Measurements from ENCODE around the gene NRSN2.

DNA sequence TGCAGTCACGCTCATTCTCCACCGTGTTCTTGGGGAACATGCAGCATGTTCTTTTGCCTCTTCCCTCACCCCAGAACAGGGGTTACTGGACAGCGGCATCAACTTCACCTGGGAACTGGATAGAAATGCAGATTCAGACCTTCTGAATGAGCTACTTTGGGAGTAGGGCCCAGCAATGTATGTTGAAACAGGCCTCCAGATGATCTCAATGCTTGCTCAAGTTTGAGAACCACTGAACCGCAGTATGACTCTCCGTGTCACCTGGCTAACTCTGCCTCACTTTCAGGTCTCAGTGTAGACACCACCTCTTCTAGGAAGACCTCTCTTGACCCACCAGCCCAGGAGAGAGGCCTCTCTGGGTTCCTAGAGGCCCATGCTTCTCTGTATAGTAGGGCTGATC is 38.5 kb downstream of the NRSN2 start:
- TF ChIP-seq POLR2A (IDR thresholded peaks at IDR 0.05), result no peak
- TF ChIP-seq, protein P1, sequence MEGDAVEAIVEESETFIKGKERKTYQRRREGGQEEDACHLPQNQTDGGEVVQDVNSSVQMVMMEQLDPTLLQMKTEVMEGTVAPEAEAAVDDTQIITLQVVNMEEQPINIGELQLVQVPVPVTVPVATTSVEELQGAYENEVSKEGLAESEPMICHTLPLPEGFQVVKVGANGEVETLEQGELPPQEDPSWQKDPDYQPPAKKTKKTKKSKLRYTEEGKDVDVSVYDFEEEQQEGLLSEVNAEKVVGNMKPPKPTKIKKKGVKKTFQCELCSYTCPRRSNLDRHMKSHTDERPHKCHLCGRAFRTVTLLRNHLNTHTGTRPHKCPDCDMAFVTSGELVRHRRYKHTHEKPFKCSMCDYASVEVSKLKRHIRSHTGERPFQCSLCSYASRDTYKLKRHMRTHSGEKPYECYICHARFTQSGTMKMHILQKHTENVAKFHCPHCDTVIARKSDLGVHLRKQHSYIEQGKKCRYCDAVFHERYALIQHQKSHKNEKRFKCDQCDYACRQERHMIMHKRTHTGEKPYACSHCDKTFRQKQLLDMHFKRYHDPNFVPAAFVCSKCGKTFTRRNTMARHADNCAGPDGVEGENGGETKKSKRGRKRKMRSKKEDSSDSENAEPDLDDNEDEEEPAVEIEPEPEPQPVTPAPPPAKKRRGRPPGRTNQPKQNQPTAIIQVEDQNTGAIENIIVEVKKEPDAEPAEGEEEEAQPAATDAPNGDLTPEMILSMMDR (IDR thresholded peaks at IDR 0.05), result no peak
